ENCODE measurements around the gene MAST1.
"Not testable (repeated sequence)": the region's sequence is repeated elsewhere in the genome, so short reads cannot be mapped to it uniquely, and the experiment has no call there.

The MAST1 gene

GRCh38 chr19:12873891-12874745, 35.8 kb downstream of the MAST1 start:
- DNase-seq, result no peak

- no peak for DNase-seq
Measured at GRCh38 chr19:12875086-12875485, 36.8 kb downstream of the MAST1 start.

GRCh38 chr19:12880551-12881171, 42.3 kb downstream of the MAST1 start:
- DNase-seq, result no peak

- peak; percentile 91 for DNase-seq
Measured at GRCh38 chr19:12881172-12881808, 43.0 kb downstream of the MAST1 start, which contains the start of gene DNASE2. TSS of gene DNASE2 (minus strand) at chr19:12881449. CDS start at chr19:12881375, 74 bp downstream.

GRCh38 chr19:12882589-12882988, 44.3 kb downstream of the MAST1 start:
- DNase-seq, result no peak

GRCh38 chr19:12884202-12884601, 45.9 kb downstream of the MAST1 start:
- DNase-seq, result no peak

GRCh38 chr19:12884627-12884925, 46.3 kb downstream of the MAST1 start:
- no peak for DNase-seq

GRCh38 chr19:12884926-12885748, 46.8 kb downstream of the MAST1 start:
- DNase-seq, result peak; percentile 44

- DNase-seq, result no peak
Measured at GRCh38 chr19:12885749-12886650, 47.7 kb downstream of the MAST1 start.

GRCh38 chr19:12886651-12886968, 48.3 kb downstream of the MAST1 start:
- DNase-seq, result no peak

- no peak for DNase-seq
Measured at GRCh38 chr19:12886969-12887747, 48.8 kb downstream of the MAST1 start, which contains the start of gene KLF1. TSS of gene KLF1 (minus strand) at chr19:12887201. CDS start at chr19:12887140, 61 bp downstream.

GRCh38 chr19:12888006-12888603, 49.8 kb downstream of the MAST1 start:
- no peak for DNase-seq

- DNase-seq, result not testable (repeated sequence)
Measured at GRCh38 chr19:12890299-12890786, 52.0 kb downstream of the MAST1 start.

- DNase-seq, result peak; percentile 99
Measured at GRCh38 chr19:12890787-12891552, 52.7 kb downstream of the MAST1 start, which contains the start of gene GCDH. TSS of gene GCDH (plus strand) at chr19:12891160. CDS start at chr19:12891305, 145 bp downstream.

GRCh38 chr19:12891553-12892021, 53.3 kb downstream of the MAST1 start:
- DNase-seq, result no peak

GRCh38 chr19:12893582-12893981, 55.3 kb downstream of the MAST1 start:
- no peak for DNase-seq

- DNase-seq, result no peak
Measured at GRCh38 chr19:12896460-12896859, 58.1 kb downstream of the MAST1 start.

GRCh38 chr19:12899891-12900518, 61.7 kb downstream of the MAST1 start:
- DNase-seq, result no peak

- DNase-seq, result no peak
Measured at GRCh38 chr19:12907166-12907565, 68.9 kb downstream of the MAST1 start.

Data from NCI-H1092 (cell line).